GM18499 (cell line): ENCODE results near the gene HIF1AN.
"Not testable (repeated sequence)": the region's sequence is repeated elsewhere in the genome, so short reads cannot be mapped to it uniquely, and the experiment has no call there.

Experiments
- ATAC-seq: cut with Tn5 transposase; IDR thresholded peaks from one replicate; pipeline ENCODE4 v1.9.1; 2021; ENCODE audit warnings: moderate number of reproducible peaks; ENCODE audit not compliant: insufficient read depth, unreplicated experiment

Gene HIF1AN

GRCh38 chr10:100565206-100565985 lies 29.7 kb downstream of the HIF1AN start:
- ATAC-seq = no peak

GRCh38 chr10:100566561-100566960 lies 30.8 kb downstream of the HIF1AN start:
- ATAC-seq = no peak

DNA sequence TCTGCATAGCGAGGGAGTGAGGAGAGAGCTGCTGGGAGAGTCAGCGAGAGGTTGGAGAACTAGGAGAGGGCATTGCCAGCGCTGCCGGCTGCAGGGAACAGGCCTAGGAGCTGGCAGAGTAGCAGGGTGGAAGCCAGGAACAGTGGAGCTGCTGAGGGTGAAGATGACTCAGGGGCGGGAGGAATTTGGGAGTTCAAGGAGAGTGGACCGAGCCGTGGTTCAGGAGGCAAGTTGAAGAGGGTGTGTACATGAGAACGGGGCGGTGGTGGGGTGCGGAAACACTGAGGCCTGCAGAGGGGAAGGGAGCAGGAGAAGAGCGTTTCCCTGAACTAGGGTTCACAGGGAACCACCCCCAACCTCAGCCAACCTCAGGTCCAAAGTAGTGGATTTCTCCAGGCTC lies 31.5 kb downstream of the HIF1AN start:
- ATAC-seq = no peak

DNA sequence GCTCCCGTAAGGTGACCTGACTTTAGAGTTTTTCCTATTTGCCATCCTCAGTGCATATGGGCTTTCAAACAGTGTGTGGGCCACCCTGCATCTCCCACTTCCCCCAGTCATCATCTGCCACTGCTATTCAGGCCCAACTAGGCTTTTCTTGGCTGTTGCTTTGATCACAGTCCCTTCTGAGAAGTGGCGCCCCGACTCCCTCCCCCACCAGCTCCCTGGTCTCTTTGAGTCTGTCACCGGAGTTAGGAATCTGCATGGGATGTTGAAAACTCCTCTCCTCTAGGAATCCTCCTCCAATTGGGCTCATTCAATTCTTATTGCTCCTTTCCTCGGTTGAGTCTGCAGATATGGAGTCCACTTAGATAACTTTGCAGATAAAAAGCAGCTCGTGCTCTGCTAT lies 32.1 kb downstream of the HIF1AN start:
- no peak for ATAC-seq

- no peak for ATAC-seq
Observed at GRCh38 chr10:100568912-100569311, 33.2 kb downstream of the HIF1AN start.

GRCh38 chr10:100569687-100570481 lies 34.1 kb downstream of the HIF1AN start:
- ATAC-seq = no peak

DNA sequence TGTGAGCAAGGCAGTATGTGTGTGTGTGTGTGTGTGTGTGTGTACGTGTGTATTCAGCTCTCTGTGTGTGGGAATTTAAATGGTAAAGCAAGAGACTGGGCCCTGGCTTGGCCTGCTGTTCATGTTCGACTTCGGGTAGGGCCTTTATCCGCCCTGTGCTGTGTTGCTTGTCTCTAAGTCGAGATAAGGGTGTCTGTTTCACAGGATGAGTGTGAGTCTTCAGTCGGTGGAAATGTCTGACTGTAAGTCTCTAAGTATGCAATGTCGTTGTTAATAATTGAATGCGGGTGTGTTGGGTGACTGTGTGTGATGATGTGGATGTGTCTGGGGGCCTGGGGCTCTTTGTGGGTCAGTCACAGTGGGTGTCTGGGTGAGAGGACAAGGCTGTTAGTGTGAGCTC lies 34.8 kb downstream of the HIF1AN start:
- ATAC-seq = no peak

GRCh38 chr10:100571084-100571856 lies 35.5 kb downstream of the HIF1AN start:
- no peak for ATAC-seq

DNA sequence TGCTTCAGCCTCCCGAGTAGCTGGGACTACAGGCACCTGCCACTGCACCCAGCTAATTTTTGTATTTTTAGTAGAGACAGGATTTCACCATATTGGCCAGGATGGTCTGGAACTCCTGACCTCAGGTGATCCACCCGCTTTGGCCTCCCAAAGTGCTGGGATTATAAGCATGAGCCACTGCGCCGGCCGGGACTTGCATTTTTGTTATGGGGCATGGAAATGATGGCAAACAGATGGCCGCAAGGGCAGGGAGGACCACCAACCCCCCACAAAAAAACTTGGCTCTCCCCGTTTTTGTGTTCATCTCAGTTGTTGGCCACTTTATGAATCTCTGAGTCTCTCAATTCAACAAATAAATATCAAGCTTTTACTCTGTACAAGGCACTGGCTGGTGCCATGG lies 39.4 kb downstream of the HIF1AN start:
- ATAC-seq = not testable (repeated sequence)

- no peak for ATAC-seq
Observed at GRCh38 chr10:100575585-100576281, 40.0 kb downstream of the HIF1AN start.

DNA sequence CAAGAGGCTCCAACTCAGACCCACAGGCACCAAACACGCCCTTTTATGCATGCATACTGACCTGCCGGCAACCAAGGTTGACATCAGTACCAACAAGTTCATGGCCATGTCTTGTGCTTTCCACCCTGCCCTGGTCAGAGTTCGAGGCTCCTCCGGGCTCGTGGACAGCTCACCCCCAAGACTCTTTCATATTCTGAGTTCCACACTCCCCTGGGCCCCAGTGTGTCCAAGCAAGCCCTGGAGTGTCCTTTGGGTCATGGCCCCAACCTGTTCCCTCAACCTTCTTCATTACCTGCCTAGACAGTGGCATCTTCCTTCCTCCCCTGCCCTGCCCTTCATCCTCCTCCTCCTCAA lies 40.5 kb downstream of the HIF1AN start:
- ATAC-seq = no peak

DNA sequence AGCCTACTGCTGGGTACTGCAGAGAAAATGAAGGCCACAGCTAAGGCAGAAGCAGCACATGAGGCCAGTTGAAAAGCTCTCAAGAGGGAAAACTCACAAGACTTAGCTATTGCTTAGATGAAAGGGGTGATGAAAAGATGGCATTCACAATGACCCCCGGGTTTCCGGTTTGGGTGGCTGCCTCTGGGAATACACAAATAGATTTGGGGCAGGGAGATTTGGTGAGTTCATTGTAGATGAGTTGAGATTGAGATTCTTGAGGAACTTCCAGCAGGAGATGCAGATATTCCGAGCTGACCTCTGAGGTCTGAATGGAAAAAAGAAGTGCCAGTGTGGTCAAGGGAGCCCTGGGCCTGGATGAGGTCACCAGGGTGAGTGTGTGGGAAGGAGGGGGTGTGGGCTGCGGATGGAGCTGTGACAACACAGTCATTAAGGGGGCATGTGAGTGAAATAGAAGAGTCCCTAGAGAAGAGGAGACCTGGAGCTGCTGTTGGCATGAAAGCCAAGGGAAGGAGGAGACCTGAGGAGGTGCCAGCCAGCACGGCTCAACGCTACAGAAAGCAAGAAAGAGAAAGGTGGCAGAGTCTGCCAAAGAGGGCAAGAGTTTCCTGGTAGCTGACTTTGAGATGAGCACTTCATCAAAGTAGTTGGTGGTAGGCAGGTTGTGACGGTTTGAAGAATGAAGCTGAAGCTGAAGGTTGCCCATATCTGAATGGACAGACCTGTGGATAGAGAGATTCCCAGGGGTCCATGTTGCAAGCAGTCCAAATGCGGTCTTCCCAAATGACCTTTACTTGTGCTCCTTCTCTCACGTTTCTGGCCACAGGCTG lies 43.7 kb downstream of the HIF1AN start:
- ATAC-seq = no peak

DNA sequence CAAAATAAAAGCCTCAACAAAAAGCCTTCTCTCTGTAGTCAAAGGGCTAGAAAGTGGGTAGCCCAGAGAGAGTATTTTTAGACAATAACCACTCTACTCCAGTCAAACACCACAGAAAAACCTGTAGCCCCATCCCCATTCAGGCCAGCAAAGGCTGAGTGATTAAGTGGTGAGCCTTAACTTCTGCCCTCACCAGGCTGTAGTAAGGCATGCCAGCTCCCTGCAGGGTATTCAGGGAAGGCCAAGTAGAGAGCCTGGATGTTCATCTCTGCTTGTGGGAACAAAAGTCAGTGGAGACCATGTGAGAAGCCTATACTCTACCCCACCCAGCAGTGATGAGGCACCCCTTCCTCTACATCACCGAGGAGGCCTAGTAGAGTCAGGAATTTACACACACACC lies 51.2 kb downstream of the HIF1AN start:
- no peak for ATAC-seq

DNA sequence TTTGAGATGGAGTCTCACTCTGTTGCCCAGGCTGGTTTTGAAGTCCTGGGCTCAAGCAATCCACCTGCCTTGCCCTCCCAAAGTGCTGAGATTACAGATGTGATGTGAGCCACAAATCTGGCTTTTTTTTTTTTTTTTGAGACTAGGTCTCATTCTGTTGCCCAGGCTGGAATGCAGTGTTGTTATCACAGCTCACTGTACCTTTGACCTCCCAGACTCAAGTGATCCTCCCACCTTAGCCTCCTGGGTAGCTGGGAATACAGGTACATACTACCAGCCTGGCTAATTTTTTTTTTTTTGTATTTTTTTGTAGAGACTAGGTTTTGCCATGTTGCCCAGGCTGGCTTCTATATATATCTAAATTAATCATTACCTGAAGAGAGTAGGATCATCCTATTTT lies 62.4 kb downstream of the HIF1AN start:
- ATAC-seq = no peak

- no peak for ATAC-seq
Observed at GRCh38 chr10:100600218-100600617, 64.5 kb downstream of the HIF1AN start.

DNA sequence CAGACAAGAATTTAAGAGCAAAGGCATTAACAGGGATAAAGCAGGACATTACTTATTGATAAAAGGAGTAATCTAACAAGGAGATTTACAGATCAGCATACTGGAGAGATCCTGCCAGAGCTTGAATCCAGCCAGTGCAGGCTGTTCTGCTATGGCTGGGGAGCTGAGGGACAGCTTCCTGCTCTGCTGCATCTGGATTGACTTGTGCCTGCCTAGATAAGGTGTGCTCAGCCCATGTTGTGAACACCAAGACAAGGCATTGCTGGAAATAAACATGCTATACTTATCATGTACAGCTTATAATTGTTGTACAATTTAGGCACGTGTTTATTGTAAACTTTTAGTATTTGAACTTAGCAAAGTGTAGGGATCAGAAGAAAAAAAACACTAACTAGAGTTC lies 71.7 kb downstream of the HIF1AN start:
- ATAC-seq = no peak
